AG04450 (cell line): Measurements from ENCODE around the gene TESPA1. TPM values are rescaled to one million over a fixed set of nuclear protein-coding genes. Genes with fewer than 3 reads are reported as not detected.
"Not testable (repeated sequence)": the region's sequence is repeated elsewhere in the genome, so short reads cannot be mapped to it uniquely, and the experiment has no call there.

Experiments used
- CTCF ChIA-PET: fragments of 300-600, 350-600 bp; formaldehyde crosslinking; extraction: SDS; loops from one replicate; lab custom pipeline; 2022; ENCODE audit warnings: antibody characterized with exemption, inconsistent platforms; lab: Charles Lee
- POLR2A ChIA-PET: fragments of 350-600 bp; formaldehyde crosslinking; extraction: SDS; loops from one replicate; lab custom pipeline; 2021; ENCODE audit warnings: antibody characterized with exemption, inconsistent platforms; lab: Yijun Ruan, JAX
- DNase-seq: peaks from one replicate; pipeline ENCODE4 v3.0.0-alpha.2; 2011; ENCODE audit warnings: low read depth, low spot score
- H3K27ac ChIP-seq: one replicate; pipeline ENCODE4 v1.5.1; 2012; ENCODE audit warnings: low read depth, low read length, control low read depth
- H3K27me3 ChIP-seq: one replicate; pipeline ENCODE4 v1.6.0; 2012; ENCODE audit warnings: low read length; ENCODE audit not compliant: control insufficient read depth, insufficient read depth
- H3K4me3 ChIP-seq: 2 replicates; pipeline ENCODE4 v1.5.1; 2011; ENCODE audit warnings: mild to moderate bottlenecking, low read depth, low read length, control low read depth
- H3K9me3 ChIP-seq: 2 replicates; pipeline ENCODE4 v1.5.1; 2012; ENCODE audit warnings: low read length; ENCODE audit not compliant: control insufficient read depth, insufficient read depth
- CTCF ChIP-seq: IDR thresholded peaks from 2 replicates; pipeline ENCODE4 v1.5.1; 2011; ENCODE audit warnings: low read depth, low read length, control low read depth, inconsistent platforms
- polyA plus RNA-seq: library from polyadenylated mRNA; depleted of rRNA; stranded (reverse); fragments of >200 nt; gene quantifications from 2 replicates; pipeline ENCODE4 v1.2.3, GENCODE V29; 2011

Gene TESPA1
- polyA plus RNA-seq, 1 experiment = not detected

- no peak overlapping the region for H3K4me3 ChIP-seq
- DNase-seq = no peak
- ChIA-PET POLR2A (no interaction called here), CTCF (interaction anchor here (0.6 to 1.0 kb wide), 2 partner anchors 29 to 89 kb away, joined by 3 to 4 read pairs; no protein-coding TSS in a partner anchor)
- no peak overlapping the region for H3K27ac ChIP-seq
- H3K27me3 ChIP-seq = no peaks in the 10 kb centered on the region
- TF ChIP-seq CTCF = no peak
- H3K9me3 ChIP-seq = no peaks in the 10 kb centered on the region
Measured at GRCh38 chr12:54987611-54988231, 3.2 kb upstream of the TESPA1 start.

- H3K27ac ChIP-seq, H3K4me3 ChIP-seq, DNase-seq, H3K9me3 ChIP-seq, H3K27me3 ChIP-seq, POLR2A ChIA-PET: not testable (repeated sequence)
- CTCF ChIA-PET = interaction anchor here (1.0 to 1.5 kb wide), 2 partner anchors 9 to 28 kb away, joined by 3 to 4 read pairs; no protein-coding TSS in a partner anchor
Measured at GRCh38 chr12:54986773-54987172, 2.2 kb upstream of the TESPA1 start.

GRCh38 chr12:54983536-54984101 is 943 bp downstream of the TESPA1 start:
- no peak for TF ChIP-seq CTCF
- POLR2A ChIA-PET = no interaction called here
- CTCF ChIA-PET = interaction anchor here (1.0 to 4.3 kb wide), 2 partner anchors 10 to 66 kb away, joined by 3 to 35 read pairs; no protein-coding TSS in a partner anchor

GRCh38 chr12:54981796-54982195 is 2.8 kb downstream of the TESPA1 start:
- POLR2A ChIA-PET = no interaction called here
- no peaks in the 10 kb centered on the region for H3K9me3 ChIP-seq
- H3K27ac ChIP-seq = no peak overlapping the region
- no peak overlapping the region for H3K4me3 ChIP-seq
- no peaks in the 10 kb centered on the region for H3K27me3 ChIP-seq
- TF ChIP-seq CTCF = no peak
- DNase-seq = no peak
- CTCF ChIA-PET = interaction anchor here (1.5 to 4.3 kb wide), 2 partner anchors 11 to 23 kb away, joined by 5 to 35 read pairs; no protein-coding TSS in a partner anchor

More at GRCh38 chr12:54983536-54984101, 943 bp downstream of the TESPA1 start:
- Histone ChIP-seq H3K27me3 (no peaks in the 10 kb centered on the region), H3K9me3 (no peaks in the 10 kb centered on the region), H3K4me3 (no peak overlapping the region), H3K27ac (no peak overlapping the region)
- DNase-seq = no peak

GRCh38 chr12:54980341-54980740 is 4.2 kb downstream of the TESPA1 start:
- Histone ChIP-seq H3K27ac (no peak overlapping the region), H3K9me3 (no peaks in the 10 kb centered on the region), H3K27me3 (no peaks in the 10 kb centered on the region), H3K4me3 (no peak overlapping the region)
- ChIA-PET CTCF (interaction anchor here (0.8 to 1.2 kb wide), 3 partner anchors 12 to 92 kb away, joined by 3 read pairs; no protein-coding TSS in a partner anchor), POLR2A (no interaction called here)
- no peak for DNase-seq
- no peak for TF ChIP-seq CTCF
